SIG-M5 treated with dmso at 0.1 percent for 504 hours (cell line): ENCODE results near the gene SLC6A12.
A peak's percentile ranks its signal among the peaks of the same experiment; 100 is the strongest.

Experiments used
- DNase-seq: peaks from one replicate; lab custom pipeline; 2025; ENCODE audit not compliant: unreplicated experiment; lab: John Stamatoyannopoulos, UW

SLC6A12 gene

GRCh38 chr12:166425-167075 lies 47.4 kb downstream of the SLC6A12 start:
- no peak for DNase-seq

GRCh38 chr12:165862-166368 lies 48.0 kb downstream of the SLC6A12 start:
- DNase-seq = no peak

GRCh38 chr12:164207-164606 lies 49.8 kb downstream of the SLC6A12 start:
- no peak for DNase-seq

GRCh38 chr12:163406-163986 lies 50.5 kb downstream of the SLC6A12 start:
- no peak for DNase-seq

- no peak for DNase-seq
Measured at GRCh38 chr12:162467-163307, 51.3 kb downstream of the SLC6A12 start.

- DNase-seq = no peak
Measured at GRCh38 chr12:161823-162222, 52.1 kb downstream of the SLC6A12 start.

- no peak for DNase-seq
Measured at GRCh38 chr12:160858-161257, 53.1 kb downstream of the SLC6A12 start.

- DNase-seq = no peak
Measured at GRCh38 chr12:159156-159782, 54.7 kb downstream of the SLC6A12 start.

- DNase-seq = no peak
Measured at GRCh38 chr12:157644-158043, 56.3 kb downstream of the SLC6A12 start.

- no peak for DNase-seq
Measured at GRCh38 chr12:156945-157344, 57.0 kb downstream of the SLC6A12 start.

- no peak for DNase-seq
Measured at GRCh38 chr12:155646-156045, 58.3 kb downstream of the SLC6A12 start.

- DNase-seq = no peak
Measured at GRCh38 chr12:155006-155405, 59.0 kb downstream of the SLC6A12 start.

GRCh38 chr12:154058-154457 lies 59.9 kb downstream of the SLC6A12 start:
- DNase-seq = no peak

- DNase-seq = peak; percentile 73
Measured at GRCh38 chr12:153080-153746, 60.7 kb downstream of the SLC6A12 start.

GRCh38 chr12:152440-152839 lies 61.5 kb downstream of the SLC6A12 start:
- DNase-seq = peak; percentile 18

- DNase-seq = no peak
Measured at GRCh38 chr12:151579-151978, 62.4 kb downstream of the SLC6A12 start.

GRCh38 chr12:148676-149416 lies 65.1 kb downstream of the SLC6A12 start:
- no peak for DNase-seq

GRCh38 chr12:147242-147641 lies 66.7 kb downstream of the SLC6A12 start:
- DNase-seq = no peak

- DNase-seq = no peak
Measured at GRCh38 chr12:145369-145960, 68.5 kb downstream of the SLC6A12 start.
